GM12874 (cell line): Measurements from ENCODE around the gene DMRTC2.

Experiments
- CTCF ChIP-seq: IDR thresholded peaks from 2 replicates; pipeline ENCODE4 v1.5.1; 2011; ENCODE audit warnings: low read depth, mild to moderate bottlenecking, control low read depth, low read length, moderate library complexity; ENCODE audit not compliant: insufficient read depth

DMRTC2 gene

DNA sequence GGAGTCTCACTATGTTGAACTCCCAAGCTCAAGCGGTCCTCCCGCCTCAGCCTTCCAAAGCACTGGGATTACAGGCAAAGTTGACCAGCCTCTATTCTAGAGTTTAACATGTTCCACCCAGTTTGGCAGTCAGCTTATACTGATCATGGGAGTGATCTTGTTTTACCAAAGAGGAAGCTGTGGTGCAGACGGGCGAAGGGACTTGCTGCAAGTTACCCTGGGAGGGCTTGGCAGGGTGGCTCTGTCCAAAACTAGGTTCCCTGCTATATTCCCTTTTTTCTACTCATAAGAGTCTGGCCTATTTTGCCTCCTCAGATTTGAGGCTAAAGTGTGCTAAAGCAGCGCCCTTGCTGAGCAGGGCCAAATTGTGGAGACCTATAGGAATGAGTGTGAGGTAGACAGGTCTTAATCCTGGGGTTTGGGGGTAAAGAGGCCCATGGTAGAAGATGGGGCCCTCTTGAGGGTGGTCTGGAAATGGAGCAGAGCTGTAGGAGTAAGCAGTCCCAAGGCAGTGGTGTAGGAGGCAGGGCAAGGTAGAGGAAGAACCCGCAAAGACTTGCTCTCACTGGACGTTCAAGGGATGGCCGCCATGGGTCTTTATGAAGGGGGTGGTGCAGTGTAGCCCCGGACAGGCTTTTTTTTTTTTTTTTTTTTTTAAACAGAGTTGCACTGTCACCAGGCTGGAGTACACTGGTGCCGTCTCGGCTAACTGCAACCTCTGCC lies 18.5 kb downstream of the DMRTC2 start:
- no peak for TF ChIP-seq CTCF

DNA sequence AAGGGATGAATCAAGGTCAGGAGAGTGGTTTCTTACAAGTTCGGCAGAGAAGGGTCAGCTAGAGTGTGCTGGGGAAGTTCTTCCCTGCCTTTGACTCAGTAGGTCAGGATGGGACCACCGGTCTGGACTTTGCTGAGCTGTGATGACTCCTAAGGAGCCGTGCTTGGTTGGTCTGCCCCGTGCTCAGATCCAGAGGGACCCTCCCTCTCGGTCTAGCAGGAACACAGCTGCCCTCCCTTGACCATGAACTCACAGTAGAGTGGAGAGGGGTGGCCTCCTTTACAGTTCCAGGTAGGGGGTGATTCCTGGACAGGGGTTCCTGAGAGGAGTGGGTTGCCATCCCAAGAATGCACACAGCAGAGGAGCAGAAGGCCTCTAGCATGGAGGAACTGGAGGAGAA lies 19.5 kb downstream of the DMRTC2 start:
- TF ChIP-seq CTCF, result no peak

DNA sequence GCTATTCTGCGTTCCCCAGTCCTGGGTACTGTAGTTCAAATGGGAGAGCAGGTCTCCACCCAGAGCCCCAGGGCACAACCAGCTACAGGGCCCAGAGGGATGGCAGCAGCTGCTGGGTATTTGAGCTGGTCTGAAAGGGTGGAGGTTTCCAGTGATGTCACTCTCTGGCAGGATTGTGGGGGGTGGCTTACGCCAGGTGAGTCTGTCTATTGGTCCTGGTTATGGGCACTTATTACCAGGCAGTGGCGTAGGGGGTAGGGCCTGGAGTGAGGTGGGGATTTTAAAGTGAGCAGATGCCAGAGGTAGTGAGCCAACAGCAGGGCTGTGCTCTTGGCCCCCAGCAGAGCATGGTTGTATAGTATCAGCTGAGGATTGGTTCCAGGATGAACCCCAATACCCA lies 21.4 kb downstream of the DMRTC2 start:
- no peak for TF ChIP-seq CTCF

- no peak for TF ChIP-seq CTCF
These were observed 23.5 kb downstream of the DMRTC2 start for GRCh38 chr19:41868120-41868988.

DNA sequence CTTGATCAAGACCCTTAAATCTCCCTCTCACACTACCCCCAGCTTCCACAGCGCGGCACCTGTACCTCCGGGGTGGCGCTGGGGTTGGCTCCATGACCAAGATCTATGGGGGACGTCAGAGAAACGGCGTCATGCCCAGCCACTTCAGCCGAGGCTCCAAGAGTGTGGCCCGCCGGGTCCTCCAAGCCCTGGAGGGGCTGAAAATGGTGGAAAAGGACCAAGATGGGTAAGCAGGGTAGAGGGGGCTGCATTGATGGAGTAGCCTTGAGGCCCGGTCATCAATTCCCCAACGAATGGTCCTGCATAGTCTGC lies 24.1 kb downstream of the DMRTC2 start:
- TF ChIP-seq CTCF, result no peak

GRCh38 chr19:41869374-41869955 lies 24.6 kb downstream of the DMRTC2 start:
- TF ChIP-seq CTCF, result no peak

DNA sequence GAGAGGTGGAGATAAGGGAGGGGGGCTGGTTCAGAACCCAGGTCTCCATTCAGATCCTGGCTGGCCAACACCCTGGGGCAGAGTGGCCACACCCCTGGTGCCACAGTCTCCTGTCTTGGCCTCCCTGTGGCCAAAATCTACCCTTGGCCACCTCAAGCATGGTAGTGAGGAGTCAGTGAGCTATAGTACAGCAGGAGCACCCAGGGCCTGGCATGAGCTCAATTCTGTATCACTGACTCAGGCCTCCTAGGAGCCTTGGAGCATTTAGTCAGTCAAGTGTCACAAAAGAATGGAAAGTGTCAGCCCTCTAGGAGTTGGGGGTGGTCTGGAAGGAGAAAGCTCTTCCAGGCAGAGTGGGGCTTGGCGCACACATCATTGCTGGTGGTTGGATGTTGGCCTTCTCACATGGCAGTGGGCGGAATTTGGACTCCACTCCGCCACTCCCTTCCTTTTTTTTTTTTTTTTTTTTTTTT lies 25.6 kb downstream of the DMRTC2 start:
- no peak for TF ChIP-seq CTCF
